ENCODE data around the gene CERKL.

DNA sequence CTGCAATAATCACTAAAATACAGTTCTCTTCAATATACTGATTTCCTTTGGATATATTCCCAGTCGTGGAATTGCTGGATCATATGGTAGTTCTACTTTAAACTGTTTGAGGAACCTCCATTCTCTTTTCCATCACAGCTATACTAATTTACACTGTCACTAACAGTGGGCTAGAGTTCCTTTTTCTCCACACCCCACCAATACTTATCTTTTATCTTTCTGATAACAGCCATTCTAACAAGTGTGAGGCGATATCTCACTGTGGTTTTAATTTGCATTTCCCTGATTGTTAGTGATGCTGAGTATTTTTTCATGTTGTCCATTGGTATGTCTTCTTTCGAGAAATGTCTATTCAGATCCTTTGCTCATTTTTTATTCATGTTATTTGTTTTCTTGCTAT is 68.4 kb downstream of the CERKL start:
- TF ChIP-seq ZC3H10 (CRISPR knock-in tag; IDR thresholded peaks at IDR 0.05) (no peak), ZFP30 (CRISPR knock-in tag; IDR thresholded peaks at IDR 0.05) (no peak), ARNTL (CRISPR knock-in tag; IDR thresholded peaks at IDR 0.05; ENCODE audit: borderline replicate concordance, low read depth) (no peak)
- TF ChIP-seq, protein P1, sequence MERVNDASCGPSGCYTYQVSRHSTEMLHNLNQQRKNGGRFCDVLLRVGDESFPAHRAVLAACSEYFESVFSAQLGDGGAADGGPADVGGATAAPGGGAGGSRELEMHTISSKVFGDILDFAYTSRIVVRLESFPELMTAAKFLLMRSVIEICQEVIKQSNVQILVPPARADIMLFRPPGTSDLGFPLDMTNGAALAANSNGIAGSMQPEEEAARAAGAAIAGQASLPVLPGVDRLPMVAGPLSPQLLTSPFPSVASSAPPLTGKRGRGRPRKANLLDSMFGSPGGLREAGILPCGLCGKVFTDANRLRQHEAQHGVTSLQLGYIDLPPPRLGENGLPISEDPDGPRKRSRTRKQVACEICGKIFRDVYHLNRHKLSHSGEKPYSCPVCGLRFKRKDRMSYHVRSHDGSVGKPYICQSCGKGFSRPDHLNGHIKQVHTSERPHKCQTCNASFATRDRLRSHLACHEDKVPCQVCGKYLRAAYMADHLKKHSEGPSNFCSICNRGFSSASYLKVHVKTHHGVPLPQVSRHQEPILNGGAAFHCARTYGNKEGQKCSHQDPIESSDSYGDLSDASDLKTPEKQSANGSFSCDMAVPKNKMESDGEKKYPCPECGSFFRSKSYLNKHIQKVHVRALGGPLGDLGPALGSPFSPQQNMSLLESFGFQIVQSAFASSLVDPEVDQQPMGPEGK (CRISPR knock-in tag; IDR thresholded peaks at IDR 0.05; ENCODE audit: borderline replicate concordance): no peak

Data from SK-N-SH treated with all-trans-retinoic acid at 6 μM for 48 hours (cell line).